ENCODE measurements around the gene XK.
"Not testable (repeated sequence)": the region's sequence is repeated elsewhere in the genome, so short reads cannot be mapped to it uniquely, and the experiment has no call there.

Gene XK, protein sequence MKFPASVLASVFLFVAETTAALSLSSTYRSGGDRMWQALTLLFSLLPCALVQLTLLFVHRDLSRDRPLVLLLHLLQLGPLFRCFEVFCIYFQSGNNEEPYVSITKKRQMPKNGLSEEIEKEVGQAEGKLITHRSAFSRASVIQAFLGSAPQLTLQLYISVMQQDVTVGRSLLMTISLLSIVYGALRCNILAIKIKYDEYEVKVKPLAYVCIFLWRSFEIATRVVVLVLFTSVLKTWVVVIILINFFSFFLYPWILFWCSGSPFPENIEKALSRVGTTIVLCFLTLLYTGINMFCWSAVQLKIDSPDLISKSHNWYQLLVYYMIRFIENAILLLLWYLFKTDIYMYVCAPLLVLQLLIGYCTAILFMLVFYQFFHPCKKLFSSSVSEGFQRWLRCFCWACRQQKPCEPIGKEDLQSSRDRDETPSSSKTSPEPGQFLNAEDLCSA

DNA sequence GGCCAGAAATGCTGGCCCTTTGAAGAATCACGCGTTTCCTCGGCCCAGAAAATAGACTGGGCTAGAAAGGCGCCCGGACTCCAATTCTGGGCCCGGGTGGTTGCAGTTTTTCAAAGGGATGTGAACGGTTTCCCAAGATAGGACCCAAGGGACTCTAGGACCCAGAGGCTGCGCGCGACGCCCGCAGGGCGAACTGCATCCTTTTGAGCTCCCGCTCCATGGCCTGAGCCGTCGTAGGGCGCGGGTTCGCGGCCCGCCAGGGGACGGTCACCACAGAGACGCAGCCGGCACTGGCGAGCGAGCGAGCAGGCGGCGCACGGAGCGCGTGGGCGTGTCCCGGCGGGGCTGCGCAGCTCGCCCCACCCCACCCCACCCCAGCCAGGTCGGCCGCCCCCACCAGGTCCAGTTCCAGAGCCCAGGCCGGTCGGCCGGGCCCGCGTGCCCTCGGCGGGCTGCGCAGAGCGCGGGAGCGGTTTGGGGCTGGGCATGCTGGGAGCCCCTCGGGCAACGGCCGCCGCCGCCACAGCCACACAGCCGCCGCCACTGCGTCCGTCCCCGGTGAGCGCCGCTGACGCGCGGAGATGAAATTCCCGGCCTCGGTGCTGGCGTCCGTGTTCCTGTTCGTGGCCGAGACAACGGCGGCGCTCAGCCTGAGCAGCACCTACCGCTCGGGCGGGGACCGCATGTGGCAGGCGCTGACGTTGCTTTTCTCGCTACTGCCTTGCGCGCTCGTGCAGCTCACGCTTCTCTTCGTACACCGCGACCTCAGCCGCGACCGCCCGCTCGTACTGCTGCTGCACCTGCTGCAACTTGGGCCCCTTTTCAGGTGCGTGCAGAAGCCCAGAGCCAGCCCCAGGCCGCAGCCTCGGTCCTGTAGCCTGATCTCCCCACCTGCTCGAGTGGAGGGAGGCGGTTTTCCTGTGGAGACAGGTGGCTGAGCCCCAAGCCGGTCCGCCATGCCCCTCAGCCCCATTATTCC, at the start of gene XK:
TSS of gene XK (plus strand) at position 411 of the 979 bp plus-strand sequence. CDS start at position 582, 171 bp downstream.
- Histone ChIP-seq H3K27ac (ENCODE audit: low read length) (peak within 1 kb of the TSS; percentile 86), H3K36me3 (ENCODE audit: control insufficient read depth in 1 of 2, insufficient read depth in 2 of 2, low read length in 2 of 2) (no peaks in the 10 kb centered on the region), H3K4me3 (ENCODE audit: low read depth in 1 of 2, low read length in 2 of 2) (peak within 1 kb of the TSS; percentile 53 to 61)

DNA sequence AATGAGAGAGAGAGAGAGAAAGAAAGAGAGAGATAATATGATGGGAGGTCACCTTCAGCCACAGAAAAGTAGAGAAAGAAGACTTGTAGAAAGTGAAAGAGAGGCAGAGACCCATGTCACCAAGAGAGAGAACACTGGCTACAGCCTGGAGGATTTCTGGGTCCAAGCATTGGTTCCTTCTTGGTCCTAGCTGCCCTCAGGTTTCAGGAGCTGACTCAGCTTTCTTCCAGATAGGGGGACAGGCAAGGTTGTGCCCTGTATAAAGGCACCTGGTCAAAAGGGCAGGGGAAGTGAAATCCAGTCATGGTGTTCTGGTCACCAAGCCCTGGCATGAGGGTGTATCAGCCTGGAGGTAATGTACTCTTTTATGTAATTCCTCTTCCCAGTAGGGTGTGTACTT, 47.5 kb upstream of the XK start:
- Histone ChIP-seq H3K4me3 (ENCODE audit: low read depth in 1 of 2, low read length in 2 of 2) (no peak overlapping the region), H3K4me1 (ENCODE audit: control insufficient read depth in 1 of 2, insufficient read depth in 2 of 2, low read length in 2 of 2) (no peaks in the 10 kb centered on the region), H3K36me3 (ENCODE audit: control insufficient read depth in 1 of 2, insufficient read depth in 2 of 2, low read length in 2 of 2) (no peaks in the 10 kb centered on the region), H3K27me3 (ENCODE audit: low read depth, low read length) (no peaks in the 10 kb centered on the region), H3K27ac (ENCODE audit: low read length) (no peak overlapping the region), H3K9me3 (ENCODE audit: control insufficient read depth in 1 of 2, low read length in 2 of 2) (no peaks in the 10 kb centered on the region)

More for the DNA sequence above, at the start of gene XK:
- no peaks in the 10 kb centered on the region for H3K9me3 ChIP-seq (ENCODE audit: control insufficient read depth in 1 of 2, low read length in 2 of 2)
- H3K27me3 ChIP-seq (ENCODE audit: low read depth, low read length): no peaks in the 10 kb centered on the region
- H3K4me1 ChIP-seq (ENCODE audit: control insufficient read depth in 1 of 2, insufficient read depth in 2 of 2, low read length in 2 of 2): peaks cover 0 to 6% of the 10 kb centered on the region in 2 donors

DNA sequence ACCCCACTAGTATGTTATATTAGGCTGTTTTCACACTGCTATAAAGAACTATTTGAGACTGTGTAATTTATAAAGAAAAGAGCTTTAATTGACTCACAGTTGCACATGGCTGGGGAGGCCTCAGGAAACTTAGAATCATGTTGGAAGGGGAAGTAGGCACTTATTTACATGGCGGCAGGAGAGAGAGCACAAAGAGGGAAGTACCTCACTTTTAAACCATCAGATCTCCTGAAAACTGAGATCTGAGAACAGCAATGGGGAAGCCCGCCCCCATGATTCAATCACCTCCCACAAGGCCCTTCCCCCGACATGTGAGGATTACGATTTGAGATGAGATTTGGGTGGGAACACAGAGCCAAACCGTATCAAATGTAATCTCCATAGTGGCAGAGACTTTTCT, 45.4 kb upstream of the XK start:
- no peaks in the 10 kb centered on the region for H3K9me3 ChIP-seq (ENCODE audit: control insufficient read depth in 1 of 2, low read length in 2 of 2)
- no peaks in the 10 kb centered on the region for H3K27me3 ChIP-seq (ENCODE audit: low read depth, low read length)
- H3K27ac ChIP-seq (ENCODE audit: low read length): no peak overlapping the region
- no peaks in the 10 kb centered on the region for H3K4me1 ChIP-seq (ENCODE audit: control insufficient read depth in 1 of 2, insufficient read depth in 2 of 2, low read length in 2 of 2)
- no peak overlapping the region for H3K4me3 ChIP-seq (ENCODE audit: low read depth in 1 of 2, low read length in 2 of 2)
- H3K36me3 ChIP-seq (ENCODE audit: control insufficient read depth in 1 of 2, insufficient read depth in 2 of 2, low read length in 2 of 2): no peaks in the 10 kb centered on the region

DNA sequence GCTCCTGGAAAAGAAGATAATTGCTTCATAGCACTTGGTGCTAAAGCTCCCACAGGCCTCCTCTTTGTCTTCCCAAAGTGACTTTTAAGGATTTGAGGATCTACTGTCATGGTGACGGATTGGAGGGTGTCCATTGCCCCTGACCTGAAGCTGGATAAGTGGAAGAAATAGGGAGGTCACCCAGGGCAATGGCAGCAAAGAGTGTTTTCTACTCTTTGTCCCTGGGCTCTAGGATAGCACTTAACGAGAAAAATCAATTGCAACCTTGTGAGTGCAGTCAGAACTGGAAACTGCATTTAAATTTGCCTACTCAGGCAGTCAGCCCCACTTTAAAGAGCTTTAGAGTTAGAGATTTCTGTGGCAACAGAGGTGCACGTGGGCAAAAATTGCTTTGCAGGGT, 43.7 kb upstream of the XK start:
- no peaks in the 10 kb centered on the region for H3K4me1 ChIP-seq (ENCODE audit: control insufficient read depth in 1 of 2, insufficient read depth in 2 of 2, low read length in 2 of 2)
- no peaks in the 10 kb centered on the region for H3K9me3 ChIP-seq (ENCODE audit: control insufficient read depth in 1 of 2, low read length in 2 of 2)
- H3K27ac ChIP-seq (ENCODE audit: low read length): no peak overlapping the region
- H3K27me3 ChIP-seq (ENCODE audit: low read depth, low read length): no peaks in the 10 kb centered on the region
- H3K36me3 ChIP-seq (ENCODE audit: control insufficient read depth in 1 of 2, insufficient read depth in 2 of 2, low read length in 2 of 2): no peaks in the 10 kb centered on the region
- no peak overlapping the region for H3K4me3 ChIP-seq (ENCODE audit: low read depth in 1 of 2, low read length in 2 of 2)

DNA sequence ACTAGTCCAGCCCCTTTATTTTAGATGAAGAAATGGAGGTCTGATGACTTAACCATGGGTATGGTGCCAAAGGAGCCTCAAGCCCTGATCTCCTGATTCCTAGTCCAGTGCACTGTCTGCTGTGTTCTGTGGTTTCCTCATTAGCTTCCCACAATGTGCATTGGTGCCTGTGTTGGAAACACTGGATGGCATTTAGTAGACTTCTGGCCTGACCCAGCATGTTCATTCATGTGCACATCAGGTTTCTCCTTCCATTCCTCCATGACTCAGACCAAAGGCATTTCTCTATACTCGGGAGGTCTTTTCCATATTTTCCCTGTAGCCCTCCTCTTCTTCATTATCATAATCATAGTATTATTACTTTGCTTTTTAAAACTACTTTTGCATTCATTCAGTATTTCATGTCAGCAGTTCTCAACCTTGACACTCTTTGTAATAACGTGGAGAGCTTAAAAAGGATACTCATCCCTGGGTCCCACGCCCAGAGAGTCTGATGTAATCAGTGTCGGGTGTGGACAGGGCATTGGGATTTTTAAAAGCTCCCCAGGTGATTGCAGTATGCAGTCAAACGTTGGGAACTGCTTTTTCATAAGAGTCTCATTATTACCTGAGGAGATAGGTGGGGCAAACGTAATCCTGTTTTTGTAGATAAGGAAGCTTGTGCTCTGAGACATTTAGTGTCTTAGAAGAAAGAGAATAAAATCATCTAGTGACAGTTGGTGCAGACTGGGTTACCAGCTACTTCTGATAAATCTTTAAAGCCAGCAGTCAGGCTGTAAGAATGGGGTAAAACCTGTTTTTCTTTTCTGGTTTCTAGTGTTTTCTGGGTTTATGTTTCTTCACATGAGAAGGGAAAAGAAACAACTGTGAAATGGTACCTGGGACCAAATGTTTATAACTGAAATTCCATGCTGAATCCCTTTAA, 40.9 kb upstream of the XK start:
- Histone ChIP-seq H3K27ac (ENCODE audit: low read length) (no peak overlapping the region), H3K27me3 (ENCODE audit: low read depth, low read length) (no peaks in the 10 kb centered on the region), H3K9me3 (ENCODE audit: control insufficient read depth in 1 of 2, low read length in 2 of 2) (no peaks in the 10 kb centered on the region), H3K4me1 (ENCODE audit: control insufficient read depth in 1 of 2, insufficient read depth in 2 of 2, low read length in 2 of 2) (no peaks in the 10 kb centered on the region), H3K4me3 (ENCODE audit: low read depth in 1 of 2, low read length in 2 of 2) (no peak overlapping the region), H3K36me3 (ENCODE audit: control insufficient read depth in 1 of 2, insufficient read depth in 2 of 2, low read length in 2 of 2) (no peaks in the 10 kb centered on the region)

DNA sequence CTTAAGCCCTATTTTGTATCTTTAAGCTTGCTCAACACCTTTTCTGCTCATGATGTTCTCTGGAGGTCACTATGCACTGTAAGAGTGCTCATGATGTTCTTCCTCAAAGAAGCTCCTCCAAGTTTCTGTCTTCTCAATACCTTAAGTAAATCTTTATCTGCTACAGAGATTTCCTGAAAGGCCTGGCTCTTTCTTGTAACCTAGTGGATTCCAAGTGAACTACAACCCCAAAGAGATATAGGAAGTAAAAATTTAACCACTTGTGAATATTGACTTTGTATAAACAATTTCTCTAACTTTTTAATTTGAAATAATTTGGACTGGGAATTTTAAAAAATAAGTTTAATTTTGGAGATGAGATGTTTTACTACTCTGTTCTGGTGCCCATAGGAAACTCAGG, 39.3 kb upstream of the XK start:
- Histone ChIP-seq H3K27me3 (ENCODE audit: low read depth, low read length) (no peaks in the 10 kb centered on the region), H3K4me1 (ENCODE audit: control insufficient read depth in 1 of 2, insufficient read depth in 2 of 2, low read length in 2 of 2) (no peaks in the 10 kb centered on the region), H3K9me3 (ENCODE audit: control insufficient read depth in 1 of 2, low read length in 2 of 2) (no peaks in the 10 kb centered on the region), H3K4me3 (ENCODE audit: low read depth in 1 of 2, low read length in 2 of 2) (no peak overlapping the region), H3K27ac (ENCODE audit: low read length) (no peak overlapping the region), H3K36me3 (ENCODE audit: control insufficient read depth in 1 of 2, insufficient read depth in 2 of 2, low read length in 2 of 2) (no peaks in the 10 kb centered on the region)

DNA sequence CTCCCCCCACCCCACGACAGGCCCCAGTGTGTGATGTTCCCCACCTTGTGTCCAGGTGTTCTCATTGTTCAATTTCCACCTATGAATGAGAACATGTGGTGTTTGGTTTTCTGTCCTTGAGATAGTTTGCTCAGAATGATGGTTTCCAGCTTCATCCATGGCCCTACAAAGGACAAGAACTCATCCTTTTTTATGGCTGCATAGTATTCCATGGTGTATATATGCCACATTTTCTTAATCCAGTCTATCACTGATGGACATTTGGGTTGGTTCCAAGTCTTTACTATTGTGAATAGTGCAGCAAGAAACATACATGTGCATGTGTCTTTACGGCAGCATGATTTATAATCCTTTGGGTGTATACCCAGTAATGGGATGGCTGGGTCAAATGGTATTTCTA, 34.7 kb upstream of the XK start:
- H3K9me3 ChIP-seq (ENCODE audit: control insufficient read depth in 1 of 2, low read length in 2 of 2); H3K4me1 ChIP-seq (ENCODE audit: control insufficient read depth in 1 of 2, insufficient read depth in 2 of 2, low read length in 2 of 2); H3K36me3 ChIP-seq (ENCODE audit: control insufficient read depth in 1 of 2, insufficient read depth in 2 of 2, low read length in 2 of 2); H3K27me3 ChIP-seq (ENCODE audit: low read depth, low read length); H3K27ac ChIP-seq (ENCODE audit: low read length); H3K4me3 ChIP-seq (ENCODE audit: low read depth in 1 of 2, low read length in 2 of 2): not testable (repeated sequence)

DNA sequence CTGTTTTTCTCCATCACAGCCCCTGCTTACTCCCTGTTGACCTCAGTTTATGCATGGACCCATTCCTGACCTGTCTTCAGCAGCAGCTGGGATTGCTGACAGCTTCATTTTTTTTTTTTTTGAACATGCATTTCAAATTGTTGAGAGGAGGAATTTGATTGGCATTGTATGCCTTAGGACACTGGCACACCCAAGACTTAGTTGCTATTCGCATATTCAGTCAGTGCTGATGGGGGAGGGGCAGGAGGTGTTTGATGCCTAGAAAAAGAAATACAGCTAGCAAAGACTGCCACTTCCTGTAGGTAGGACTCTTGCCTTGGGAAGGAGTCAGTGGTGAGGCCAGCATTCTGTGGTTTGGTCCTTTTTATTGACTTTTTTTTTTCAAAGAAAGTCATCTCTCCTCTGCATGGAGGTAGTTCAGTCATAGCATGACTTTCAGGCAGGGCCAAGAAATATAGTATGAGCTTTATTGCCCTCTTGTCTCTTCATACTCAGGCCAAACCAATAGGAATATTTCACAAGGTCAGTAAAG, 33.6 kb upstream of the XK start:
- no peaks in the 10 kb centered on the region for H3K4me1 ChIP-seq (ENCODE audit: control insufficient read depth in 1 of 2, insufficient read depth in 2 of 2, low read length in 2 of 2)
- H3K27me3 ChIP-seq (ENCODE audit: low read depth, low read length): no peaks in the 10 kb centered on the region
- no peak overlapping the region for H3K27ac ChIP-seq (ENCODE audit: low read length)
- H3K36me3 ChIP-seq (ENCODE audit: control insufficient read depth in 1 of 2, insufficient read depth in 2 of 2, low read length in 2 of 2): no peaks in the 10 kb centered on the region
- no peaks in the 10 kb centered on the region for H3K9me3 ChIP-seq (ENCODE audit: control insufficient read depth in 1 of 2, low read length in 2 of 2)
- H3K4me3 ChIP-seq (ENCODE audit: low read depth in 1 of 2, low read length in 2 of 2): no peak overlapping the region

DNA sequence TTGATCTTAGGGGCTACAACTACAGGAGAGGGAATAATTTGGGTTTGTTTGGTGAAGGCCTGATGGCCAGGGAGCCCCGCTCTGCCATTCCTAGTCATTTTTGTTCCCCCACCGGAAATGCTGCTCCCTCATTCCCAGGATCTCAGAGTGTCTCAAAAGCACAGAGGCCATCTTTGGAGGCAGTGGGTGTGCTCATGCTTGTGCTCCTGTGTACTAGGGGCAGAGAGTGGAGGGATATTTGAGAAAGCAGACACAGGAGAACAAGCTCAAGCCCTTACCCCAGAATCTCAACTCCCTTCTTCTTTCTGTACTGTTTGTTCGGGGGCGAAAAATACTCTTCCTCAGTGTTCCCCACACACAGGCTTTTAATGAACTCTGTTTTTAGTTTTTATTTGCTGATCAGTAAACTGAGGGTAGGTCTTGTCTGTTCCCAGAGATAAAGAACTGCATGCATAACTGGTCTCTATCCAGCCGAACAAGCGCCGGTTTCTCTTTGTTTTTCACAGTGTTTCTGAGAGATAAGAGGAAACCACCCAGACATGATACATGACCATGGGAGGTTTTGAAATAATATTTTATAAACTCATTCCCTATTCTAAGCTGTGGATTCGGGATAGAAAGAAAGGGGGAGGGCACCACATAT, 32.9 kb upstream of the XK start:
- Histone ChIP-seq H3K27me3 (ENCODE audit: low read depth, low read length) (no peaks in the 10 kb centered on the region), H3K4me1 (ENCODE audit: control insufficient read depth in 1 of 2, insufficient read depth in 2 of 2, low read length in 2 of 2) (no peaks in the 10 kb centered on the region), H3K36me3 (ENCODE audit: control insufficient read depth in 1 of 2, insufficient read depth in 2 of 2, low read length in 2 of 2) (no peaks in the 10 kb centered on the region), H3K9me3 (ENCODE audit: control insufficient read depth in 1 of 2, low read length in 2 of 2) (no peaks in the 10 kb centered on the region), H3K4me3 (ENCODE audit: low read depth in 1 of 2, low read length in 2 of 2) (no peak overlapping the region), H3K27ac (ENCODE audit: low read length) (no peak overlapping the region)

DNA sequence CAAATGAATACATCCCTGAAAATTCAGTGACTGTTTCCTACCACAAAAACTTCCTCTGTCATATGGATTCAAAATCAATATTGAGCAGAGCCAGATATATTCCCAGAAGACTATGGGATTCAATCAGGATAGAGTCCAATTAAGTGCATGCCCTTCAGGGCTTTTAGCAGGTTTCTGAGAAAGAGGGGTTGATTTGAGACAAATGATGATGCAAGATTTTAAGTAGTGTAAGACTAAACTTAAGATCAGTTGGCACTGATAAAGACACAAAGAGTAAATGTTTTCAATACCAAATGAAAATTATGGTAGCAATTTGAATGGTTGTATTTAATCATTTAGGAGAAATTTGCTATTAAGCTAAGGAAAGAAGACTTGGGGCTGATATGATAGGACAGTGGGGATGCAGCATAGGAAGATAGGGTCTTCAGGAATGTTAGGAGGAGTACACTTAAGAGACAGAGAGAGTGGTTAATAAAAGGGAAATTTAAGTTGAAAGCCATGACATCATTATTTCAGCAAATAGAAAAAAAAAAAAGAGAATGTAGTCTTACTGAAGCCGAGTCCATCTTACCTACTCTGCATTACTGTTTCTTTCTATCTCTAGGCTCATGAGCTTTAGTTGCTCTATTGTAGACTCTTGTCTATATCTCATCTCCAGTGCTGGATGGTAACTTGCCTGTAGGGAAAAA, 32.0 kb upstream of the XK start:
- no peaks in the 10 kb centered on the region for H3K36me3 ChIP-seq (ENCODE audit: control insufficient read depth in 1 of 2, insufficient read depth in 2 of 2, low read length in 2 of 2)
- H3K27me3 ChIP-seq (ENCODE audit: low read depth, low read length): no peaks in the 10 kb centered on the region
- H3K4me1 ChIP-seq (ENCODE audit: control insufficient read depth in 1 of 2, insufficient read depth in 2 of 2, low read length in 2 of 2): no peaks in the 10 kb centered on the region
- H3K9me3 ChIP-seq (ENCODE audit: control insufficient read depth in 1 of 2, low read length in 2 of 2): no peaks in the 10 kb centered on the region
- H3K27ac ChIP-seq (ENCODE audit: low read length): no peak overlapping the region
- H3K4me3 ChIP-seq (ENCODE audit: low read depth in 1 of 2, low read length in 2 of 2): no peak overlapping the region
